Inflammatory macrophage treated with lipopolysaccharide for 1 hour (primary cell): ENCODE results near the gene DYNC1I1.

Source experiments
- DNase-seq, 2 donors: peaks; one replicate each; pipeline ENCODE4 v3.0.0-alpha.2; 2020 to 2022

Gene DYNC1I1

GRCh38 chr7:96093435-96093834, 321.1 kb downstream of the DYNC1I1 start:
- no peak for DNase-seq

GRCh38 chr7:96097835-96098234, 325.5 kb downstream of the DYNC1I1 start:
- no peak for DNase-seq

DNA sequence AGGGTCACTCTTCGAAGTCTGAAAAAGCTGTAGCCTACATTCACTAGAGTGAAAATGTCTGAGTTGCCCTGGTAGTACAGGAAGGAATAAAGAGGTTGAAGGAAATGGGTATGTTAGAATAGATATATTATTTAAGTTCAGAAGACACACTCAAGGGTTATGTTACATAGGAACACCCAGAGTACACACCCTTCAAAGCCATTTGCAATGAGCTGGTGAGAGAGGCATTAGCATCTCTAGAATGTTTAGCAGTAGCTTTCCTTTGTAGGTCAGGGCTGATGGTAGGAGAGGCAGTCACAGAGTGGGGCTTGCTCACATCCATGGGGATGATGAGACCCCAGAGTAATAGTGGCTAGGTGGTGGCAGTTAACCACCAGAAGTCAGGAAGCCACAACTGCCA, 328.4 kb downstream of the DYNC1I1 start:
- no peak for DNase-seq

GRCh38 chr7:96102096-96102811, 329.9 kb downstream of the DYNC1I1 start:
- no peak for DNase-seq

- DNase-seq: no peak
Observed at GRCh38 chr7:96104984-96105383, 332.6 kb downstream of the DYNC1I1 start.

DNA sequence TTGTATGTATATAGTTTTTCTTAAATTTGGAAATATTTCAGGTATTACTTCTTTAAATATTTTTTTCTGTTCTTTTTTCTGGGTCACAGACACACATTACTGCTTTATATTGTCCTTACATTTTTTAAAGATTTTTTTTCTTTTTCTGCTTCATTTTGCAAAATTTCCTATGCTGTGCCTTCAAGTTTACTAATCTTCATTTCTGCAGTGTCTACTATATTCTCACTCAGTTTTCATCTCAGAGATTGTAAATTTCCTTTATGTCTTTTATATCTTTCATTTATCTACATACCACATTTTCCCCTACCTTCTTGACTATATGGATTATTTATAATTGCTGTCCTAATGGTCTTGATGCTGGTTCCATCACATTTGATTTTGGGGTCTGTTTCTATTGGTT, 339.1 kb downstream of the DYNC1I1 start:
- DNase-seq: no peak

DNA sequence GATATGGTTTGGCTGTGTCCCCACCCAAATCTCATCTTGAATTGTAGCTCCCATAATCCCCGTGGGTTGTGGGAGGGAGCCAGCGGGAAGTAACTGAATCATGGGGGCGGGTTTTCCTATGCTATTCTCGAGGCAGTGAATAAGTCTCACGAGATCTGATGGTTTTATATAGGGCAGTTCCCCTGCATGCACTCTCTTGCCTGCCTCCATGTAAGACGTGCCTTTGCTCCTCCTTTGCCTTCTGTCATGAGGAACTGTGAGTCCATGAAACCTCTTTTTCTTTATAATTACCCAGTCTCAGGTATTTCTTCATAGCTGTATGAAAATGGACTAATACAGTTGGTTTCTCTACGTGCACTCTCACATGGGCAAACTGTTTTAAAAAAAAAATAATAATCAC, 341.8 kb downstream of the DYNC1I1 start:
- no peak for DNase-seq

- DNase-seq: no peak
Observed at GRCh38 chr7:96116173-96116572, 343.8 kb downstream of the DYNC1I1 start.

DNA sequence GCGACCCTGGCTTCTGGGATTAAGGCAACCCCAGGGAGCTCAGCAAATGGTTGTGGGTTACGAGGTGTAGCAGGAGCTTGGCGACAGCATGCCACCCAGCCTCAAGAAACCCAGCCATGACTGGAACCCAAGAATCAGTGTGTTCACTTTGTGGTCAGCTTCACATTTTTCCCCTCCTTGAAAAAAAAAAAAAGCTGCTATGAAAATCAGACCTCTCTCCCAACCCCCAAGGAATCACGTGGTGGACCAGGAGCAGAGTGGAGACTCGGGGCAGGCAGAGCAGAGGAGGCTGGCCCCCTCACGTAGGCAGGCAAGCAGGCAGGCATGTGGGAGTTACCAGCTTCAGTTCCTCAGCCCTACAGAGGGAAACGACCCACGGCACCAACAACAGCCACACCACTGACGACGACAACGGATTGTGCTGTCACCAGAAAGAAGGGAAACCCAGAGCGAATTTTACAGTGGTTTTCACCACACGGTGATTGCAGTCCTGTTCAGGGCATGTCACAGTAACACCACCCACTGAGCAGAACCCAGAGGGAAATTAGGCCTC, 346.2 kb downstream of the DYNC1I1 start:
- no peak for DNase-seq

DNA sequence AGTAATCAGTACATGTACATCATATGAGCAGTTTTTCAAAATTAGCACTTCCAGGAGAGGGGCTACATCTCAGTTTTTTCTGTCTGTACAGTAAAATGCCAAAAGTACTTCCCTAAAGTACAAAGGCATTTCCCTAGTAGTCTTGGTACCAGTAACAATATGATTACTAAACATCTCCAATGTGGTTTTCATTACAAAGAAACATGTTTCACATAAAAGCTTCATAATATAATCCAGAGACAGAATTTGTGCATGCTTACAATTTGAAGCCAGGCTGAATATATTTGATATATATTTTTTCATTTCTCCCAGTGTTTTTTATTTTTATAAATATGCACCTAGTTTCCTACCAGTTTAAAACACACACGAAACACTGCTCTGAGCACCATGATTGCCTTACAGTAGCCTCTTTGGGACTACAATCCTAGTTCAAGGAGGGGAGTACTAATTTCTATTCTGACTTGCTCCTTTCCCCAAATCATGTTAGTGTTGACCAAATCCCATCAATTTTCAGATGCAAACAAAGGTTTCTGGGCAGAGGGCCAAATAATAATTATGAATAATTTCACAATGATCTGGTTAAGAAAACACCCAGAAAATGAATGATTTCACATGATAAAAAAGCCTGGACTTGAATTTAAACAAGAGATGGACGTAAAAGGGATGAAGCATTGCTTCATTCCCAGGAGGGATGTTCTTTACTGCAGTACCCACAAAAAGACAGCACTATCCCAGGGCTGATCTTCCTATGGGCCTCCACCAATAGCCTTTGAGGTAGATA, 348.3 kb downstream of the DYNC1I1 start:
- DNase-seq: no peak

DNA sequence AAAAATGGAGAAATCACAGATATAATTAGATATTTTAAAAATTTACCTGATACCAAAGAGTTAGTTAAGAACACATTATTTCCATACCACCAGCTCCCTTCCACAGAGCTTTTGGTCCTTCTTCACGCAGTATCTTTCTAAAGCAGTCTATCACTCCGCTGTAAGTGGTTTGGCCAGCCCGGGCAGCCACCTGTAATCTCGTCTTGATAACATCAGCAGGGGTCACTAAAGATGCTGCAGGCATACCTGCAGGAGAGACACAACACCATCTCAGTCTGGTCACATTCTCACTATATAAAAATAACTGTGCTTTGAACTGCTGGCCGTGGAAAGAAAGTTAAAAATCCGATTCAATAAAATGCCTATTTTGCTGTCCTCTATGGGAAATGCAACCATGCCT, 349.4 kb downstream of the DYNC1I1 start:
- DNase-seq: no peak

GRCh38 chr7:96122746-96123145, 350.4 kb downstream of the DYNC1I1 start:
- DNase-seq: no peak

- DNase-seq: no peak
Observed at GRCh38 chr7:96126382-96126781, 354.0 kb downstream of the DYNC1I1 start.

GRCh38 chr7:96127746-96128145, 355.4 kb downstream of the DYNC1I1 start:
- DNase-seq: no peak

- no peak for DNase-seq
Observed at GRCh38 chr7:96131525-96131924, 359.2 kb downstream of the DYNC1I1 start.

- DNase-seq: no peak
Observed at GRCh38 chr7:96135241-96135640, 362.9 kb downstream of the DYNC1I1 start.

DNA sequence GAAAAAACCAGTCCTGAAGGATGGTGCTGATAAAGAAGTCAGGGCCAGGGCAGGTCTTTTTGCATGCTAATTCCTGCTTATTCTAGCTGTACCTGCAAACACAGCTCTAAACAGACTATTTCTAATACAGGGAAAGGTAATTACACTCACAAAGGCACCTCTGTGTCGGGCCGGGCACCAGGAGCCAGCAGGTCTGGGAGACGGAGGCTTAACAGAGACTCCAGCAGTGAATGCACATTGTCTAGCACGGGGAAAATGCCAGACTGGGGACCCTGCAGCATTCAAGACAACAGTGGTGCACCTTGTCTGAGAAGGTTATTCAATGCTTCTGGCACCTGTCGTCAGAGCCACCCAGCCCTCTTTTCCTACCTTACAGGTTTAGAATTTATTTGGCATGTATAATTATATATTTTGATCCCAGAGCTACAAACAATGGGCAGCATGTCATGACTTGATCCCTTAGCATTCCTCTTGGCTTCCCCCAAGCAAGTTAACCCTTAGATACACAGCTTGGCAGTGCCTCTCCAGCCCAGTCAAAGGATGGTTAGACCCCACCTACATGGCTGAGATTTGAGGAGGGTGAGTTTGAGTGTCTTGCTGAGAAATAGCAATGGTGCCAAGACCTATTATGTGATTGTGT, 364.4 kb downstream of the DYNC1I1 start:
- DNase-seq: no peak

DNA sequence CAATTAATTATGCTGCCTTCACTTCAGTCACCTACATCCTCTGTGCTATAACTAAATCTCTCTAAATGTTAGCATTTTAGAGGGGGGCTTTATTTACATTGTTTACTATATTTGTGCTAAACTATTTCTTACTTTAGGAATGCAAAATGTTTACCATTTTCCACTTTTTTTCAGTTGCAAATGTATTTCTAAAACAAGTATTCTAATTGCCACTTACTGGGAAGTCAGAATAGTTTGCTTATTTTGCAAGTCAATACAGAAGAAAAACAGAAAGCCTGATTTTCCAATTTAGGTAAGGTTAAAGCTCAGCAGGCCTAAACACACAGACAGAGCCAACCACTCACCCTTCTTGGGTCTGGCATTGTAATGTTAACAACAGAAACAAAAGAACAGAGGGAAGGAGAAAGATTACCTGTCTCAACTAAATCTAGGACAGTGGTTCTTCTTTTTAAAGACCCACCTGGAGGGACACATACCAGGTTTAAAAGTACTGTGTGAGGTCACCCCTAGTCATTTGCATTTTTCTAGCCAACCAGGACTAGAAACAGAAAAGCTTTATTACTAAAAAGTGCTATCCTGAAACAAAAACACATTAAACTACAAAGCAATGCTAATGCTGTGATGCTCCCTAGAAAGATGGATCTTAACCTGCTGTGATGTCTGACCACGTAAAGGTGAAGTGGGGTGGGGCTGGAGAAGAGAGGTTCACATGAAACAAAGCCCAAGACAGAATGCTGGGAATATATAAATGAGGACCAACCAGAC, 371.3 kb downstream of the DYNC1I1 start:
- DNase-seq: no peak

- no peak for DNase-seq
Observed at GRCh38 chr7:96144260-96144526, 371.8 kb downstream of the DYNC1I1 start.
